ENCODE results near the gene CARD9. TPM values are rescaled to one million over a fixed set of nuclear protein-coding genes. Genes with fewer than 3 reads are reported as not detected.

The CARD9 gene
- total and polyA plus RNA-seq, 2 donors (not counting 1 experiment from before 2014, with no cell fraction given): 0.69 to 3.3 TPM

DNA sequence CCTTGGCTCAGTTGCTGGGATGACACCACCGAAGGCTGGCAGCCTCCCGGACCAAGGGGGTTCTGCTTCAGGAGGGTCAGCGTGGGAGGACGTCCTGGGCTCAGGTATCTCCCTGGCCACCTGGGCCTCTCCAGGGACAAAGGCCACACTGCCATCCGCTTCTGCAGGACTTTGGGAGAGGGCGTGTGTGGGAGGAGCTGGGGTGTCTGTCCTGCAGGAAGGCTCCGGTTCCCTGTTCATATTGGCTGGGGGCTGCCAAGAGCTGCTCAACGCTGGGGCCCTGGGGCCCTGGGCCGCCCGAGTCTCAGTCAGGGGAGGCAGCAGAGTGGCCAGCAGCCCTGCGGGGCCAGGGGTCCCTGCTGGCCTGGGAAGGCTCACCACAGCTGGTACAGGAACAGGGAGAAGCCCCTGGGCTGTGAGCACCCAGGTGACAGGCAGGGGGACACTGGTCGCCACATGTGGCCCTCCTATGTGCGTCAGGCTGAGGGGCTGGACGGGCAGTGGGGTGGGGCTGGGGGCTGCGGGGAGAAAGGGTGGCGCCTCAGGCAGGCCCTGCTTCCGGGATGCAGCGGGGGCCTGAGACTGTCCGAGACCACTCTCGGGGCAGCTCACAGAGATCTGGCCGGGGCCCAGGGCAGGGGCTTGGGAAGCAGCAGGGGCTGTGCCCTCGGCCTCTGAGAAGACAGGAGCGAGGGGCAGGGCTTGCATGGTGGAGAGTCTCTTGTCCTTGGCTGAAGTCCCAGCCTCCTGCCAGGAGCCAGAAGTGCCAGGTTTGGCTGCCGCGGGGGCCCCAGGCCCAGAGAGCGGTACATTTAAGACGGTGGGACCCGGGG is 4.9 kb upstream of the CARD9 start:
- Histone ChIP-seq H4K20me1 (ENCODE audit: control insufficient read depth, extremely low read depth, insufficient read depth, low read length) (no peaks in the 10 kb centered on the region), H3K4me2 (ENCODE audit: extremely low read depth, insufficient read depth, low read length) (no peak overlapping the region), H3K4me1 (ENCODE audit: control insufficient read depth, extremely low read depth, insufficient read depth, low read length) (peaks cover 5% of the 10 kb centered on the region), H3K9me3 (ENCODE audit: control insufficient read depth, insufficient read depth, low read depth, low read length) (no peaks in the 10 kb centered on the region), H3K27ac (ENCODE audit: insufficient read depth, low read length) (no peak overlapping the region), H3K9ac (ENCODE audit: insufficient read depth, low read length) (no peak overlapping the region), H3K27me3 (ENCODE audit: control insufficient read depth, insufficient read depth, low read length) (no peaks in the 10 kb centered on the region), H3K4me3 (replicated peaks in 1 of 4; ENCODE audit: control extremely low read depth in 1 of 4, insufficient read depth in 1 of 4, low read depth in 3 of 4, low read length in 4 of 4) (no peak overlapping the region), H2AFZ (ENCODE audit: low read length) (no peak overlapping the region), H3K36me3 (ENCODE audit: control insufficient read depth, insufficient read depth, low read length) (peaks cover 25% of the 10 kb centered on the region), H3K79me2 (ENCODE audit: control insufficient read depth, insufficient read depth, low read length) (no peaks in the 10 kb centered on the region)
- TF ChIP-seq, protein P1, sequence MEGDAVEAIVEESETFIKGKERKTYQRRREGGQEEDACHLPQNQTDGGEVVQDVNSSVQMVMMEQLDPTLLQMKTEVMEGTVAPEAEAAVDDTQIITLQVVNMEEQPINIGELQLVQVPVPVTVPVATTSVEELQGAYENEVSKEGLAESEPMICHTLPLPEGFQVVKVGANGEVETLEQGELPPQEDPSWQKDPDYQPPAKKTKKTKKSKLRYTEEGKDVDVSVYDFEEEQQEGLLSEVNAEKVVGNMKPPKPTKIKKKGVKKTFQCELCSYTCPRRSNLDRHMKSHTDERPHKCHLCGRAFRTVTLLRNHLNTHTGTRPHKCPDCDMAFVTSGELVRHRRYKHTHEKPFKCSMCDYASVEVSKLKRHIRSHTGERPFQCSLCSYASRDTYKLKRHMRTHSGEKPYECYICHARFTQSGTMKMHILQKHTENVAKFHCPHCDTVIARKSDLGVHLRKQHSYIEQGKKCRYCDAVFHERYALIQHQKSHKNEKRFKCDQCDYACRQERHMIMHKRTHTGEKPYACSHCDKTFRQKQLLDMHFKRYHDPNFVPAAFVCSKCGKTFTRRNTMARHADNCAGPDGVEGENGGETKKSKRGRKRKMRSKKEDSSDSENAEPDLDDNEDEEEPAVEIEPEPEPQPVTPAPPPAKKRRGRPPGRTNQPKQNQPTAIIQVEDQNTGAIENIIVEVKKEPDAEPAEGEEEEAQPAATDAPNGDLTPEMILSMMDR (conservative IDR thresholded peaks at IDR 0.05 in 1 of 2, IDR thresholded peaks at IDR 0.05 in 1 of 2; ENCODE audit: low read depth in 1 of 2, low read length in 2 of 2): no peak
- no peak for TF ChIP-seq EZH2 (IDR thresholded peaks at IDR 0.05; ENCODE audit: low read length, missing control alignments)
- DNase-seq (ENCODE audit: low read depth in 2 of 2): no peak

DNA sequence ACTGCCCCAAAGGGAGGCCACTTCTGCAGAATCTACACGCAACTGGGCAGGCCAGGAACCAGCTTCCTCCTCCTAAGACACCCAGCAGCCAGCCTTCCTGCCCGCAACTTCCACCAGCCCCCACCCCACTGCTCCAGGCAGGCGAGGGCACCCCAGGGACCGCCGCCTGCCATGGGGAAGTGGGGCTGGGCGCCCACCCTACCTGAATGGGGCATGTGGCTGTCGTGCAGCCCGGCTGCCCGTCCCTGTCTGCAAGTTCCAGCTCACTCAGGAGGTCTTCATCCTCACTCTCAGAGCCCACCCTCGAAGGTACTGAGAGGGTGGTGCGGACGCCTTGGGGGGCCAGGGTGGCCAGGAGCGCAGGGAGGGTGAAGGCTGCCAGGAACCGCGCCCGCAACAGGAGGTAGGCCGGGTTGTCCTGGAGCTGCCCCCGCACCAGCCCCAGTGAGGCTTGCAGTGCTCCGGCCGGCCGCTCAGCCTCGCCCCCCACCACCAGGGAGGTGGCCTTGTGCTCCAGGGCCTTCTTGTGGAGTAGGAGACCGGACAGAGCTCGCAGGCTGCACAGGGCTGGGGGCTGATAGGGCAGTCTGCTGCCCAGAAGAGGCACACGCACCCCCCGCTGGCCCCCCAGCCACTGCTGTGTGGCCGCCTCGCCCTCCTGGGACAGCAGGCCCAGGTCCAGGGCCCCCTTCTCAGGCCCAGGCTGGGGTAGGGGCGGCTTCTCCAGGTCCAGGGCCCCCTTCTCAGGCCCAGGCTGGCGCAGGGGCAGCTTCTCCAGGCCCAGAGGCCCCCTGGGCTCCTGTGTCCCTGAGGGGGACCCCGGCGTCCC is 4.1 kb upstream of the CARD9 start:
- no peak for DNase-seq (ENCODE audit: low read depth in 2 of 2)
- no peaks in the 10 kb centered on the region for H3K27me3 ChIP-seq (ENCODE audit: control insufficient read depth, insufficient read depth, low read length)
- H4K20me1 ChIP-seq (ENCODE audit: control insufficient read depth, extremely low read depth, insufficient read depth, low read length): no peaks in the 10 kb centered on the region
- H3K9me3 ChIP-seq (ENCODE audit: control insufficient read depth, insufficient read depth, low read depth, low read length): no peaks in the 10 kb centered on the region
- H3K27ac ChIP-seq (ENCODE audit: insufficient read depth, low read length): no peak overlapping the region
- H3K4me2 ChIP-seq (ENCODE audit: extremely low read depth, insufficient read depth, low read length): no peak overlapping the region
- no peak overlapping the region for H2AFZ ChIP-seq (ENCODE audit: low read length)
- no peak overlapping the region for H3K9ac ChIP-seq (ENCODE audit: insufficient read depth, low read length)
- no peaks in the 10 kb centered on the region for H3K79me2 ChIP-seq (ENCODE audit: control insufficient read depth, insufficient read depth, low read length)
- no peak overlapping the region for H3K4me3 ChIP-seq (replicated peaks in 1 of 4; ENCODE audit: control extremely low read depth in 1 of 4, insufficient read depth in 1 of 4, low read depth in 3 of 4, low read length in 4 of 4)
- TF ChIP-seq EZH2 (IDR thresholded peaks at IDR 0.05; ENCODE audit: low read length, missing control alignments): no peak
- TF ChIP-seq, protein P1 (conservative IDR thresholded peaks at IDR 0.05 in 1 of 2, IDR thresholded peaks at IDR 0.05 in 1 of 2; ENCODE audit: low read depth in 1 of 2, low read length in 2 of 2): no peak
- peaks cover 13% of the 10 kb centered on the region for H3K4me1 ChIP-seq (ENCODE audit: control insufficient read depth, extremely low read depth, insufficient read depth, low read length)
- H3K36me3 ChIP-seq (ENCODE audit: control insufficient read depth, insufficient read depth, low read length): peaks cover 20% of the 10 kb centered on the region

DNA sequence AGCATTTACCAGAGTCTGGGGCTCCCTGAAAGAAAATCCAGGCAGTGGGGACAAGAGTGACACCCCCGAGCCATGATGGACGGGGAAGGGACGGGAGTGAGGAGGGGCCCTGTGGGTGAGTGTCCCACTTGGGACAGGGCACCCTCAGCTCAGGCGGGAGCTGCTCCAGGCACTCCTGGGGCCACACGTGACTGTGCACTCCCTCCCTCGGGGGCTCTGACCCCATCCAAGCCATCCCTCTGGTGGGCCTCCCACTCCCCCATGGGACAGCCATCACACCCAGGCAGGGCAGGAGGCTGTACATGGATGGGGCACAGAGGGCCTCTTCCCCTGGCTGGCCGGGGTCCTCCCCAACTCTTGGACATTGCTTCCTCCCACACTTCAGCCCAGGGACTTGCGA is 3.0 kb upstream of the CARD9 start:
- no peak overlapping the region for H3K9ac ChIP-seq (ENCODE audit: insufficient read depth, low read length)

More for the DNA sequence above, 3.0 kb upstream of the CARD9 start:
- Histone ChIP-seq H3K4me3 (replicated peaks in 1 of 4; ENCODE audit: control extremely low read depth in 1 of 4, insufficient read depth in 1 of 4, low read depth in 3 of 4, low read length in 4 of 4) (no peak overlapping the region), H3K27ac (ENCODE audit: insufficient read depth, low read length) (no peak overlapping the region), H3K27me3 (ENCODE audit: control insufficient read depth, insufficient read depth, low read length) (no peaks in the 10 kb centered on the region), H2AFZ (ENCODE audit: low read length) (no peak overlapping the region), H3K4me2 (ENCODE audit: extremely low read depth, insufficient read depth, low read length) (no peak overlapping the region), H3K79me2 (ENCODE audit: control insufficient read depth, insufficient read depth, low read length) (no peaks in the 10 kb centered on the region), H3K36me3 (ENCODE audit: control insufficient read depth, insufficient read depth, low read length) (peaks cover 14% of the 10 kb centered on the region), H3K4me1 (ENCODE audit: control insufficient read depth, extremely low read depth, insufficient read depth, low read length) (peaks cover 18% of the 10 kb centered on the region), H3K9me3 (ENCODE audit: control insufficient read depth, insufficient read depth, low read depth, low read length) (no peaks in the 10 kb centered on the region), H4K20me1 (ENCODE audit: control insufficient read depth, extremely low read depth, insufficient read depth, low read length) (no peaks in the 10 kb centered on the region)
- TF ChIP-seq, protein P1 (conservative IDR thresholded peaks at IDR 0.05 in 1 of 2, IDR thresholded peaks at IDR 0.05 in 1 of 2; ENCODE audit: low read depth in 1 of 2, low read length in 2 of 2): no peak
- TF ChIP-seq EZH2 (IDR thresholded peaks at IDR 0.05; ENCODE audit: low read length, missing control alignments): no peak
- DNase-seq (ENCODE audit: low read depth in 2 of 2): no peak

Data from fibroblast of lung (primary cell).